Heart left ventricle (tissue), 13 donors: ENCODE measurements around the gene FAM168A.

ENCODE experiments used
- CTCF ChIP-seq, 12 donors: fragments of 200-600 bp; sonication (generic) in 4 of 12; IDR thresholded peaks; one replicate each; pipeline versions ENCODE4 v1.5.0 to v1.8.0; 2018 to 2022; ENCODE audit warnings: antibody characterized with exemption in 12 of 12, mild to moderate bottlenecking in 5 of 12
- POLR2A ChIP-seq, 2 donors: fragments of 450-650 bp; IDR thresholded peaks; one replicate each; pipeline ENCODE4 v1.6.1; 2017; ENCODE audit warnings: antibody characterized with exemption in 2 of 2, mild to moderate bottlenecking in 2 of 2, moderate library complexity in 2 of 2
- donor health status: ischemic (EF 13 %, LVEDD 7.1; RV severe dilation, severe dysfunction).
- donor health status: DM: no; HTN: yes; CAD: no.
- donor health status: DM: no; HTN: no; CAD: no.
- donor health status: ischemic (EF 25% LVEDD 6.9; RV normal size, moderate dysfunction).
- donor health status: ischemic (EF 25% LVEDD 5.7; RV mildly dilated, moderate dysfunction).
- donor health status: ischemic (EF 35%, LVEDD 5.7; RV mildly dilated, moderate dysfunction).
- donor health status: nonischemic (EF 11% LVEDD 7.7; RV severe dilation, severe dysfunction).
- donor health status: DM: yes; HTN: yes; CAD: no.
- donor health status: PGD.
- donor health status: ischemic (EF 29% LVEDD 5.4; RV normal size, mild dysfunction).
- donor health status: nonischemic (EF 23%, LVEDD 6.1; RV moderate dilation, normal function).

- TF ChIP-seq CTCF (IDR thresholded peaks at IDR 0.05), result peak in 5 of 12 donors; percentile 6 to 31 (median 19)
- TF ChIP-seq POLR2A (IDR thresholded peaks at IDR 0.05), result no peak
These were observed 237.8 kb downstream of the FAM168A start for GRCh38 chr11:73359930-73360742.
